B cell (primary cell): Measurements from ENCODE around the gene RASSF4. TPM values are rescaled to one million over a fixed set of nuclear protein-coding genes. Genes with fewer than 3 reads are reported as not detected.
A peak's percentile ranks its signal among the peaks of the same experiment; 100 is the strongest.

ENCODE experiments used
- ATAC-seq: fragments of 200-7000 bp; cut with Tn5 transposase; one replicate; pipeline ENCODE4 v1.10.0; 2021; ENCODE audit warnings: low read depth, mild to moderate bottlenecking, moderate number of reproducible peaks, moderate library complexity
- CTCF ChIA-PET: fragments of 350-600 bp; sonication (Branson Sonifier 250); formaldehyde crosslinking; loops from one replicate; lab custom pipeline; 2021; ENCODE audit warnings: antibody characterized with exemption, inconsistent platforms; lab: Charles Lee
- POLR2A ChIA-PET: fragments of 350-600 bp; sonication (Branson Sonifier 250); formaldehyde crosslinking; loops from one replicate; lab custom pipeline; 2021; ENCODE audit warnings: antibody characterized with exemption; lab: Charles Lee
- DNase-seq: peaks from one replicate; pipeline ENCODE4 v3.0.0; 2013
- H2AFZ ChIP-seq: 2 replicates; pipeline ENCODE4 v1.6.1; 2012; ENCODE audit warnings: mild to moderate bottlenecking, low read depth, low read length; ENCODE audit not compliant: insufficient read depth, poor library complexity, severe bottlenecking
- H3K27ac ChIP-seq, 2 donors: 1 replicate in 1 of 2; 2 replicates in 1 of 2; pipeline ENCODE4 v1.5.1; 2012 to 2013; ENCODE audit warnings: low read length in 2 of 2, mild to moderate bottlenecking in 2 of 2, moderate library complexity in 1 of 2
- H3K27me3 ChIP-seq, 4 experiments: fragments of 200-600 bp in 1 of 4; sonication (generic) in 1 of 4; replicated peaks in 1 of 4; 1 replicate in 2 of 4; 2 replicates in 2 of 4; pipeline versions ENCODE4 v1.6.1 to v1.7.0; 2013 to 2016; ENCODE audit warnings: low read length in 3 of 4, mild to moderate bottlenecking in 2 of 4, mixed read lengths in 1 of 4, moderate library complexity in 1 of 4; ENCODE audit not compliant: insufficient read depth in 4 of 4, control insufficient read depth in 3 of 4; ENCODE audit errors: control extremely low read depth in 1 of 4
- H3K36me3 ChIP-seq, 2 experiments: replicated peaks in 1 of 2; 1 replicate in 1 of 2; 2 replicates in 1 of 2; pipeline versions ENCODE4 v1.6.1 to v1.7.1; 2013; ENCODE audit warnings: low read length in 1 of 2; ENCODE audit not compliant: insufficient read depth in 2 of 2, control insufficient read depth in 1 of 2; ENCODE audit errors: control extremely low read depth in 1 of 2, extremely low read depth in 1 of 2
- H3K4me1 ChIP-seq, 2 donors: fragments of 200-600 bp in 1 of 2; sonication (generic) in 1 of 2; 1 replicate in 1 of 2; 2 replicates in 1 of 2; pipeline versions ENCODE4 v1.5.1 to v1.6.1; 2013 to 2017; ENCODE audit warnings: low read length in 2 of 2; ENCODE audit not compliant: control insufficient read depth in 2 of 2, insufficient read depth in 2 of 2
- H3K4me2 ChIP-seq: replicated peaks from 2 replicates; pipeline ENCODE3; 2012; ENCODE audit warnings: mild to moderate bottlenecking, low read depth, low read length; ENCODE audit not compliant: poor library complexity, severe bottlenecking
- H3K4me3 ChIP-seq, 5 experiments: fragments of 200-600 bp in 1 of 5; sonication (generic) in 1 of 5; 1 replicate in 3 of 5; 2 replicates in 2 of 5; pipeline versions ENCODE4 v1.5.1 to v1.7.0; 2011 to 2016; ENCODE audit warnings: low read length in 4 of 5, mild to moderate bottlenecking in 4 of 5, low read depth in 2 of 5, control low read depth in 1 of 5, moderate library complexity in 1 of 5; ENCODE audit not compliant: insufficient read depth in 1 of 5; ENCODE audit errors: control extremely low read depth in 1 of 5, extremely low read depth in 1 of 5
- H3K79me2 ChIP-seq: fragments of 200-600 bp; sonication (generic); one replicate; pipeline ENCODE4 v1.6.0; 2016; ENCODE audit warnings: low read length; ENCODE audit not compliant: control insufficient read depth, insufficient read depth
- H3K9ac ChIP-seq: fragments of 200-600 bp; sonication (generic); 2 replicates; pipeline ENCODE4 v1.6.1; 2017; ENCODE audit warnings: mild to moderate bottlenecking, low read length, moderate library complexity
- H3K9me3 ChIP-seq, 3 donors: one replicate each; pipeline versions ENCODE4 v1.6.1 to v1.7.1; 2013; ENCODE audit warnings: low read length in 2 of 3; ENCODE audit not compliant: control insufficient read depth in 2 of 3, insufficient read depth in 1 of 3; ENCODE audit errors: control extremely low read depth in 1 of 3
- H4K20me1 ChIP-seq: 2 replicates; pipeline ENCODE4 v1.6.0; 2012; ENCODE audit warnings: mild to moderate bottlenecking, low read length; ENCODE audit not compliant: insufficient read depth, control insufficient read depth, poor library complexity, severe bottlenecking
- H3K27ac Mint-ChIP-seq: one replicate; pipeline ENCODE4 v1.8.0; 2021; ENCODE audit warnings: mixed read lengths
- H3K27me3 Mint-ChIP-seq: one replicate; pipeline ENCODE4 v1.8.0; 2021; ENCODE audit warnings: mixed read lengths
- H3K4me1 Mint-ChIP-seq: one replicate; pipeline ENCODE4 v1.8.0; 2021; ENCODE audit warnings: mixed read lengths
- H3K4me3 Mint-ChIP-seq: one replicate; pipeline ENCODE4 v1.8.0; 2021; ENCODE audit warnings: mixed read lengths
- H3K9me3 Mint-ChIP-seq: one replicate; pipeline ENCODE4 v1.8.0; 2022; ENCODE audit warnings: mixed read lengths; ENCODE audit not compliant: insufficient read depth
- CTCF ChIP-seq: fragments of 200-600 bp; IDR thresholded peaks from one replicate; pipeline ENCODE4 v1.8.0; 2022; ENCODE audit warnings: antibody characterized with exemption, mild to moderate bottlenecking
- EZH2 ChIP-seq: IDR thresholded peaks from 2 replicates; pipeline ENCODE4 v1.6.1; 2012; ENCODE audit warnings: borderline replicate concordance, low read depth, mild to moderate bottlenecking, moderate library complexity, low read length; ENCODE audit not compliant: insufficient read depth, poor library complexity, severe bottlenecking
- WGBS: methylation state at CpG from one replicate; pipeline ENCODE4 v1.1.5; 2013; ENCODE audit warnings: missing lambda C conversion rate; ENCODE audit not compliant: insufficient coverage; 5-methylcytosine and 5-hydroxymethylcytosine counted together
- intact Hi-C: fragments of 100-400 bp; cut with micrococcal nuclease; formaldehyde crosslinking; loops from one replicate; pipeline ENCODE4 v1.10.0; 2022
- polyA plus RNA-seq: library from polyadenylated mRNA; depleted of rRNA; stranded (reverse); fragments of >200 nt; gene quantifications from 2 replicates; pipeline ENCODE4 v1.2.3, GENCODE V29; 2012
- total RNA-seq, 2 donors: library from RNA; stranded (reverse); fragments of 120-200 nt in 1 of 2; gene quantifications; 1 replicate in 1 of 2; 2 replicates in 1 of 2; pipeline versions ENCODE4 v1.2.3 to v1.2.4, GENCODE V29; 2013 to 2022

Gene RASSF4
- total and polyA plus RNA-seq, 2 donors (not counting 1 experiment from before 2014, with no cell fraction given), result 1.9 to 2.6 TPM

DNA sequence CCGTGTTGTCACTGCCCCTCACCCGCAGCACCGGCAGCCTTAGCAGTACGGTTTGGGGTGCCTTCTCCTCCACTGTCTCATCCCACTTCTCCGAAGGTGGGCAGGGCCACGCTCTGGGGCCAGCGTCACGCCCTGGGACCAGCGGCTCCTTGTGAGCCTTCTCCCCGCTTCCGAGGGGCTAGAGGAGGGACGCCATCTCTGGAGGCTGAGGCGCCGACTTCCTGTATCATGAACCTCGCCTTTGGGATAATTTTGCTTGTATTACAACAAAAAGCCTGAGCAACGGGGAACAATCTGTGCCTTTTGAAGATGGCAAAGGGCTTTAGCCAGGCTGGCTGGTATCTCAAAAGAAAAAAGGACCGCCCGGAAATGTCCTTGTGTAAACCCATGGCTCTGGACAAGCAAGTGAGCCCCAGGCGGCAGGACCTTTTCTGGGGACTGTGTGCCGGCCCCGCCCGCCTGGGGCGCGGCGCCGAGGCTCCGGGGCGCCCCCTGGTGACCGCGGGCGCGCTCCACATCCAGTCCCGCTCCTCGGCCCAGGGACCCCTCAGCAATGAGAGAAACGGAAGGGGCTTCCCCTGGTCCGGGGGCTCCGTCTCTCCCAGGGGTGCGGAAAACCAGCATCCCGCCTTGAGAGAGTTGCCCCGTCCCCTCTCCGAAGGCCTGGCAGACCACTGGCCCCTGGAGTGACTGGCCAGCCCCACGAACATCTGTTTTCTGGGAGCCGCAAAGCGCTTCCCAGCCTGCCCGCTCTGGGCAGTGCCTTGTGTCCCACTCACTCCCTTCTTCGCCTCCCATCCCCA is 15.2 kb downstream of the RASSF4 start:
- Histone ChIP-seq H3K9me3 (no peaks in the 10 kb centered on the region), H2AFZ (peak overlapping the region; percentile 95), H3K9ac (peak overlapping the region; percentile 73), H4K20me1 (no peaks in the 10 kb centered on the region), H3K36me3 (no peaks in the 10 kb centered on the region), H3K4me1 (peaks cover 20 to 37% of the 10 kb centered on the region in 2 donors), H3K4me2 (peak overlapping the region; percentile 94), H3K4me3 (peak overlapping the region; percentile 31 to 70 (median 50)), H3K79me2 (no peaks in the 10 kb centered on the region), H3K27ac (no peak overlapping the region), H3K27me3 (peaks cover 0 to 9% (median 0%) of the 10 kb centered on the region in 4 experiments)
- TF ChIP-seq CTCF, result peak; percentile 97
- no peak for TF ChIP-seq EZH2
- H3K27me3 Mint-ChIP-seq, result no peaks in the 10 kb centered on the region
- peak; percentile 79 for DNase-seq
- POLR2A ChIA-PET, result interaction anchor here (0.6 kb wide), 1 partner anchor 45 kb away, joined by 3 read pairs; no protein-coding TSS in a partner anchor
- CTCF ChIA-PET, result interaction anchor here (0.7 to 9.0 kb wide), 5 partner anchors 10 to 78 kb away, joined by 3 to 93 read pairs (median 24); no protein-coding TSS in a partner anchor
- peak; percentile 96 for ATAC-seq
- peak overlapping the region; percentile 73 for H3K27ac Mint-ChIP-seq
- WGBS, result 5% methylated on average over 42 of the region's 46 CpGs
- intact Hi-C loops, result loop anchor here (1.0 to 5.0 kb wide), 6 partner anchors 9 to 1302 kb away; partner anchors contain the start of genes RASSF4 and ZNF22
- H3K4me3 Mint-ChIP-seq, result peak overlapping the region; percentile 86
- H3K4me1 Mint-ChIP-seq, result peaks cover 27% of the 10 kb centered on the region
- H3K9me3 Mint-ChIP-seq, result no peaks in the 10 kb centered on the region
